HEK293 (cell line): ENCODE results near the gene LPIN1.

ENCODE experiments used
- CTCF ChIA-PET: fragments of 350-600 bp; formaldehyde crosslinking; extraction: SDS; loops from one replicate; lab custom pipeline; 2021; ENCODE audit warnings: antibody characterized with exemption; lab: Yijun Ruan, JAX
- POLR2A ChIA-PET: fragments of 300-600 bp; formaldehyde crosslinking; extraction: SDS; loops from one replicate; lab custom pipeline; 2020; ENCODE audit warnings: antibody characterized with exemption, inconsistent platforms; lab: Yijun Ruan, JAX
- H3K27ac ChIP-seq: fragments of 200-500 bp; sonication (Bioruptor generic); 2 replicates; pipeline ENCODE4 v1.5.1; 2014; ENCODE audit warnings: low read depth, low read length, control low read depth, inconsistent platforms; ENCODE audit errors: extremely low read depth
- H3K36me3 ChIP-seq, 2 experiments: fragments of 200-500 bp in 1 of 2; sonication (Bioruptor generic) in 1 of 2; 1 replicate in 1 of 2; 2 replicates in 1 of 2; pipeline ENCODE4 v1.5.1; 2014 to 2017; ENCODE audit warnings: inconsistent platforms in 2 of 2, low read length in 2 of 2; ENCODE audit not compliant: control insufficient read depth in 2 of 2, insufficient read depth in 1 of 2
- H3K4me1 ChIP-seq: fragments of 200-500 bp; sonication (Bioruptor generic); 2 replicates; pipeline ENCODE4 v1.5.1; 2014; ENCODE audit warnings: mild to moderate bottlenecking, low read length, inconsistent platforms; ENCODE audit not compliant: control insufficient read depth, insufficient read depth
- H3K4me3 ChIP-seq: 2 replicates; pipeline ENCODE4 v1.5.1; 2011; ENCODE audit warnings: low read depth, mild to moderate bottlenecking, control low read depth, low read length, moderate library complexity
- H3K9me3 ChIP-seq: fragments of 200-500 bp; sonication (Bioruptor generic); 2 replicates; pipeline ENCODE4 v1.5.1; 2014; ENCODE audit warnings: low read depth, low read length, inconsistent platforms; ENCODE audit not compliant: control insufficient read depth, insufficient read depth
- EGR2 ChIP-seq: fragments of 450-650 bp; formaldehyde crosslinking; IDR thresholded peaks from 2 replicates; pipeline ENCODE4 v1.5.1; 2016; ENCODE audit warnings: low read depth, missing biosample characterization, missing genetic modification characterization
- KLF1 ChIP-seq: fragments of 450-650 bp; formaldehyde crosslinking; IDR thresholded peaks from 2 replicates; pipeline ENCODE4 v1.5.1; 2016; ENCODE audit warnings: missing biosample characterization, missing genetic modification characterization
- KLF10 ChIP-seq: fragments of 450-650 bp; IDR thresholded peaks from 2 replicates; pipeline ENCODE4 v1.5.1; 2018; ENCODE audit warnings: missing biosample characterization, mild to moderate bottlenecking, missing genetic modification characterization
- KLF7 ChIP-seq: fragments of 450-650 bp; formaldehyde crosslinking; IDR thresholded peaks from 2 replicates; pipeline ENCODE4 v1.5.1; 2016; ENCODE audit warnings: missing biosample characterization, missing genetic modification characterization, borderline replicate concordance
- KLF9 ChIP-seq: fragments of 450-650 bp; formaldehyde crosslinking; IDR thresholded peaks from 2 replicates; pipeline ENCODE4 v1.5.1; 2016; ENCODE audit warnings: missing biosample characterization, missing genetic modification characterization, low read depth
- OSR2 ChIP-seq: fragments of 450-650 bp; formaldehyde crosslinking; IDR thresholded peaks from 2 replicates; pipeline ENCODE4 v1.5.1; 2016; ENCODE audit warnings: missing biosample characterization, missing genetic modification characterization
- SP3 ChIP-seq: fragments of 450-650 bp; formaldehyde crosslinking; IDR thresholded peaks from 2 replicates; pipeline ENCODE4 v1.5.1; 2016; ENCODE audit warnings: missing biosample characterization, missing genetic modification characterization
- TCF7L2 ChIP-seq: IDR thresholded peaks from 2 replicates; pipeline ENCODE4 v1.6.1; 2011; ENCODE audit warnings: low read depth, mild to moderate bottlenecking, inconsistent platforms, low read length, moderate library complexity, borderline replicate concordance
- TRIM28 ChIP-seq: IDR thresholded peaks from 2 replicates; pipeline ENCODE4 v1.6.1; 2011; ENCODE audit warnings: low read length, control low read depth, borderline replicate concordance
- ZBTB48 ChIP-seq: fragments of 450-650 bp; formaldehyde crosslinking; IDR thresholded peaks from 2 replicates; pipeline ENCODE4 v1.5.1; 2016; ENCODE audit warnings: missing biosample characterization, missing genetic modification characterization
- ZFHX2 ChIP-seq: fragments of 450-650 bp; formaldehyde crosslinking; conservative IDR thresholded peaks from 2 replicates; pipeline ENCODE4 v1.5.1; 2016; ENCODE audit warnings: missing biosample characterization, missing genetic modification characterization
- ZNF132 ChIP-seq: fragments of 450-650 bp; formaldehyde crosslinking; IDR thresholded peaks from 2 replicates; pipeline ENCODE4 v1.5.1; 2017; ENCODE audit warnings: missing biosample characterization, missing genetic modification characterization, borderline replicate concordance
- ZNF292 ChIP-seq: fragments of 450-650 bp; formaldehyde crosslinking; IDR thresholded peaks from 2 replicates; pipeline ENCODE4 v1.5.1; 2016; ENCODE audit warnings: low read depth, missing biosample characterization, missing genetic modification characterization, borderline replicate concordance
- ZNF391 ChIP-seq: fragments of 450-650 bp; formaldehyde crosslinking; IDR thresholded peaks from 2 replicates; pipeline ENCODE4 v1.5.1; 2016; ENCODE audit warnings: low read depth, missing biosample characterization, missing genetic modification characterization, borderline replicate concordance
- ZNF560 ChIP-seq: fragments of 450-650 bp; formaldehyde crosslinking; IDR thresholded peaks from 2 replicates; pipeline ENCODE4 v1.5.1; 2017; ENCODE audit warnings: missing biosample characterization, missing genetic modification characterization, borderline replicate concordance
- ZNF561 ChIP-seq: fragments of 450-650 bp; IDR thresholded peaks from 2 replicates; pipeline ENCODE4 v1.5.1; 2018; ENCODE audit warnings: missing biosample characterization, missing genetic modification characterization, borderline replicate concordance
- ZNF658 ChIP-seq: fragments of 450-650 bp; formaldehyde crosslinking; IDR thresholded peaks from 2 replicates; pipeline ENCODE4; 2016; ENCODE audit warnings: missing biosample characterization, missing genetic modification characterization
- ZSCAN30 ChIP-seq: fragments of 450-650 bp; IDR thresholded peaks from 2 replicates; pipeline ENCODE4 v1.5.1; 2018; ENCODE audit warnings: missing biosample characterization, mild to moderate bottlenecking, missing genetic modification characterization, moderate library complexity
- TF ChIP-seq, protein P1 (sequence below): sonication (generic); formaldehyde crosslinking; IDR thresholded peaks from 2 replicates; pipeline ENCODE4 v1.8.1; 2022; ENCODE audit warnings: mild to moderate bottlenecking, moderate library complexity, missing genetic modification reagents
- TF ChIP-seq, protein P2 (sequence below): fragments of 450-650 bp; formaldehyde crosslinking; IDR thresholded peaks from 2 replicates; pipeline ENCODE4 v1.5.1; 2016; ENCODE audit warnings: missing biosample characterization, missing genetic modification characterization
- TF ChIP-seq, protein P3 (sequence below): fragments of 450-650 bp; formaldehyde crosslinking; optimal IDR thresholded peaks from 2 replicates; pipeline ENCODE3; 2016; ENCODE audit warnings: missing biosample characterization, mild to moderate bottlenecking, missing genetic modification characterization

Gene LPIN1, protein sequence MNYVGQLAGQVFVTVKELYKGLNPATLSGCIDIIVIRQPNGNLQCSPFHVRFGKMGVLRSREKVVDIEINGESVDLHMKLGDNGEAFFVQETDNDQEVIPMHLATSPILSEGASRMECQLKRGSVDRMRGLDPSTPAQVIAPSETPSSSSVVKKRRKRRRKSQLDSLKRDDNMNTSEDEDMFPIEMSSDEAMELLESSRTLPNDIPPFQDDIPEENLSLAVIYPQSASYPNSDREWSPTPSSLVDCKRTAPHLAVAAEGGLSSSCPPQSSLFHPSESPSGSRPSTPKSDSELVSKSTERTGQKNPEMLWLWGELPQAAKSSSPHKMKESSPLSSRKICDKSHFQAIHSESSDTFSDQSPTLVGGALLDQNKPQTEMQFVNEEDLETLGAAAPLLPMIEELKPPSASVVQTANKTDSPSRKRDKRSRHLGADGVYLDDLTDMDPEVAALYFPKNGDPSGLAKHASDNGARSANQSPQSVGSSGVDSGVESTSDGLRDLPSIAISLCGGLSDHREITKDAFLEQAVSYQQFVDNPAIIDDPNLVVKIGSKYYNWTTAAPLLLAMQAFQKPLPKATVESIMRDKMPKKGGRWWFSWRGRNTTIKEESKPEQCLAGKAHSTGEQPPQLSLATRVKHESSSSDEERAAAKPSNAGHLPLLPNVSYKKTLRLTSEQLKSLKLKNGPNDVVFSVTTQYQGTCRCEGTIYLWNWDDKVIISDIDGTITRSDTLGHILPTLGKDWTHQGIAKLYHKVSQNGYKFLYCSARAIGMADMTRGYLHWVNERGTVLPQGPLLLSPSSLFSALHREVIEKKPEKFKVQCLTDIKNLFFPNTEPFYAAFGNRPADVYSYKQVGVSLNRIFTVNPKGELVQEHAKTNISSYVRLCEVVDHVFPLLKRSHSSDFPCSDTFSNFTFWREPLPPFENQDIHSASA

DNA sequence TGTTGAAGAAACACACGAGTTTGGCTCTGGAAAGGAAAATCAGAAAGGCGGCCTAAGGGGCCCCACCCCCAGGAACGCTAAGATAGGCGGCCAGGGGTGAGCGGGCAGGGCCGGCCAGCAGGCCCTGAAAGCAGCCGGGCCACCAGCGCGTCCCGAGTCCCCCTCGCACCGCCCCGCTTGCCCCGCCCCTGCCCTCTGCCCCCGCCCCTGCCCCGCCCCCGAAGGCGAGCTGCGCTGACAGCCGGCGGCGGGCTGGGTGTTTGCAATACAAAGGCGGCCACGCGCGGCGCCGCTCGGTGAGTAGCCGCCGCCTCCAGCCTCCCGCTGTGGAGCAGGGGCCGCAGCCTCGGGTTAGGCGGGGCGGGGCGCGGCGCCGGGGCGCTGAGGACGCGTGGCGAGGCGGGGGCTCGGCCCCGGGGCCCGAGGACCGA lies at the start of gene LPIN1:
LPIN1 (plus strand) TSS at position 257 of the 431 bp plus-strand sequence. CDS start 18,910 bp downstream, outside the sequence.
- Histone ChIP-seq H3K4me1 (peaks cover 14% of the 10 kb centered on the region; the same call in 1 of the 2 replicates), H3K27ac (peak within 1 kb of the TSS; percentile 87), H3K36me3 (no peaks in the 10 kb centered on the region), H3K4me3 (peak within 1 kb of the TSS; percentile 60), H3K9me3 (no peaks in the 10 kb centered on the region)
- peak; percentile 71 for TF ChIP-seq ZFHX2 (tag by site-specific recombination)
- TF ChIP-seq ZSCAN30: peak; percentile 65; the same call in 1 of the 2 replicates
- 0 out of 2 replicates have a peak, but pooled peaks have one; percentile 19 for TF ChIP-seq ZNF561
- TF ChIP-seq, protein P1, sequence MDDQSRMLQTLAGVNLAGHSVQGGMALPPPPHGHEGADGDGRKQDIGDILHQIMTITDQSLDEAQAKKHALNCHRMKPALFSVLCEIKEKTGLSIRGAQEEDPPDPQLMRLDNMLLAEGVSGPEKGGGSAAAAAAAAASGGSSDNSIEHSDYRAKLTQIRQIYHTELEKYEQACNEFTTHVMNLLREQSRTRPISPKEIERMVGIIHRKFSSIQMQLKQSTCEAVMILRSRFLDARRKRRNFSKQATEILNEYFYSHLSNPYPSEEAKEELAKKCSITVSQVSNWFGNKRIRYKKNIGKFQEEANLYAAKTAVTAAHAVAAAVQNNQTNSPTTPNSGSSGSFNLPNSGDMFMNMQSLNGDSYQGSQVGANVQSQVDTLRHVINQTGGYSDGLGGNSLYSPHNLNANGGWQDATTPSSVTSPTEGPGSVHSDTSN (CRISPR knock-in tag): peak; percentile 60; the same call in 1 of the 2 replicates
- no peak for TF ChIP-seq ZBTB48 (tag by site-specific recombination)
- TF ChIP-seq TRIM28: no peak
- TF ChIP-seq OSR2: peak; percentile 54; the same call in 1 of the 2 replicates
- TF ChIP-seq SP3 (tag by site-specific recombination): peak; percentile 36; the same call in 1 of the 2 replicates
- TF ChIP-seq KLF9 (tag by site-specific recombination): 0 out of 2 replicates have a peak, but pooled peaks have one; percentile 21
- no peak for TF ChIP-seq ZNF132 (tag by site-specific recombination)
- peak; percentile 94 for TF ChIP-seq TCF7L2
- peak; percentile 39; the same call in 1 of the 2 replicates for TF ChIP-seq KLF1 (tag by site-specific recombination)
- peak; percentile 28; the same call in 1 of the 2 replicates for TF ChIP-seq EGR2 (tag by site-specific recombination)
- peak; percentile 92 for TF ChIP-seq KLF10 (tag by site-specific recombination)
- ChIA-PET CTCF (interaction anchor here (0.5 to 2.2 kb wide), 12 partner anchors 8 to 1450 kb away, joined by 3 to 16 read pairs (median 4); no protein-coding TSS in a partner anchor), POLR2A (interaction anchor here (1.1 kb wide), 1 partner anchor 8 kb away, joined by 5 read pairs; no protein-coding TSS in a partner anchor)

DNA sequence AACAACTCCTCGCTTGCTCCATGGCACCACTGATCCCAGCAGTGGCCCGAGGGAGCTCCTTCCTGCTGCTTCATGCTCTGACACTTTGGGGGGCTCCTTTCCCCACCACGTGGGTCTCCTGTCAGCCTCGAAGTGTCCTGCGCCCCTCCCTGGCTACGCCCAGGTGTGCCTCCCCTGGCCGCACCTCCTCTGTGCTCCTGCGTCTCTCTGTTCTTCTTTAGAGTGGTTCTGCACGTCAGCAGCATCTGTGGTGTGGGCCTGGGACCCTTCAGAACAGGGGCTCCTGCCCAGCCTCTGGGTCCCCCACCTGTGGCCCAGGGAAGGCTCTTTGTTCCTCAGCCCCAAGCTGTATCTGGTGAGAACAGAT lies 49.7 kb upstream of the LPIN1 start:
- POLR2A ChIA-PET: no interaction called here
- H3K4me3 ChIP-seq: no peak overlapping the region
- TF ChIP-seq ZNF560: no peak
- TF ChIP-seq ZNF292 (tag by site-specific recombination): no peak
- no peak for TF ChIP-seq ZNF391 (tag by site-specific recombination)
- TF ChIP-seq ZNF658 (tag by site-specific recombination): no peak
- TF ChIP-seq, protein P2, sequence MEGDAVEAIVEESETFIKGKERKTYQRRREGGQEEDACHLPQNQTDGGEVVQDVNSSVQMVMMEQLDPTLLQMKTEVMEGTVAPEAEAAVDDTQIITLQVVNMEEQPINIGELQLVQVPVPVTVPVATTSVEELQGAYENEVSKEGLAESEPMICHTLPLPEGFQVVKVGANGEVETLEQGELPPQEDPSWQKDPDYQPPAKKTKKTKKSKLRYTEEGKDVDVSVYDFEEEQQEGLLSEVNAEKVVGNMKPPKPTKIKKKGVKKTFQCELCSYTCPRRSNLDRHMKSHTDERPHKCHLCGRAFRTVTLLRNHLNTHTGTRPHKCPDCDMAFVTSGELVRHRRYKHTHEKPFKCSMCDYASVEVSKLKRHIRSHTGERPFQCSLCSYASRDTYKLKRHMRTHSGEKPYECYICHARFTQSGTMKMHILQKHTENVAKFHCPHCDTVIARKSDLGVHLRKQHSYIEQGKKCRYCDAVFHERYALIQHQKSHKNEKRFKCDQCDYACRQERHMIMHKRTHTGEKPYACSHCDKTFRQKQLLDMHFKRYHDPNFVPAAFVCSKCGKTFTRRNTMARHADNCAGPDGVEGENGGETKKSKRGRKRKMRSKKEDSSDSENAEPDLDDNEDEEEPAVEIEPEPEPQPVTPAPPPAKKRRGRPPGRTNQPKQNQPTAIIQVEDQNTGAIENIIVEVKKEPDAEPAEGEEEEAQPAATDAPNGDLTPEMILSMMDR: no peak
- TF ChIP-seq, protein P3, sequence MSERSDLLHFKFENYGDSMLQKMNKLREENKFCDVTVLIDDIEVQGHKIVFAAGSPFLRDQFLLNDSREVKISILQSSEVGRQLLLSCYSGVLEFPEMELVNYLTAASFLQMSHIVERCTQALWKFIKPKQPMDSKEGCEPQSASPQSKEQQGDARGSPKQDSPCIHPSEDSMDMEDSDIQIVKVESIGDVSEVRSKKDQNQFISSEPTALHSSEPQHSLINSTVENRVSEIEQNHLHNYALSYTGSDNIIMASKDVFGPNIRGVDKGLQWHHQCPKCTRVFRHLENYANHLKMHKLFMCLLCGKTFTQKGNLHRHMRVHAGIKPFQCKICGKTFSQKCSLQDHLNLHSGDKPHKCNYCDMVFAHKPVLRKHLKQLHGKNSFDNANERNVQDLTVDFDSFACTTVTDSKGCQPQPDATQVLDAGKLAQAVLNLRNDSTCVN: no peak
- TF ChIP-seq KLF7 (tag by site-specific recombination): no peak
- H3K27ac ChIP-seq: no peak overlapping the region
- no peaks in the 10 kb centered on the region for H3K9me3 ChIP-seq
- H3K4me1 ChIP-seq: no peaks in the 10 kb centered on the region
- CTCF ChIA-PET: interaction anchor here (1.2 to 2.4 kb wide), 4 partner anchors 9 to 88 kb away, joined by 5 to 13 read pairs (median 8); no protein-coding TSS in a partner anchor
- no peaks in the 10 kb centered on the region for H3K36me3 ChIP-seq
